Left colon (tissue), 2 donors: ENCODE results near the gene FTL. TPM values are rescaled to one million over a fixed set of nuclear protein-coding genes. Genes with fewer than 3 reads are reported as not detected.

Experiments used
- ATAC-seq: fragments of 200-7000 bp; cut with Tn5 transposase; one replicate; pipeline ENCODE4 v1.9.1; 2020; ENCODE audit warnings: mild to moderate bottlenecking, moderate library complexity
- DNase-seq, 2 donors: peaks; one replicate each; pipeline ENCODE4 v3.0.0-alpha.2; 2020
- intact Hi-C, 2 donors: fragments of 100-400 bp; cut with DNase I in 1 of 2; cut with micrococcal nuclease in 1 of 2; formaldehyde crosslinking; loops; one replicate each; pipeline versions ENCODE4 v1.11.2 to v1.14.0; 2022; cut with DNase I, micrococcal nuclease
- microRNA-seq, 2 donors: library from miRNA; unstranded; fragments of <30 nt; microRNA quantifications; one replicate each; pipeline versions ENCODE4 v1.1.0 to v1.2.0, GENCODE V29; 2020
- total RNA-seq, 2 donors: library from RNA; stranded (reverse); fragmentation: NEBNext Ultra II Directional; extraction: Animal tissue kit (Norgen Biotek cat#: 25700); gene quantifications; one replicate each; pipeline ENCODE4 v1.2.1, GENCODE V29; 2021
- donor health status: DM: no; HTN: no; CAD: no.
- donor health status: DM: yes; HTN: yes; CAD: no.

The FTL gene
- total RNA-seq, 2 donors from 2014 or later, result 931 to 1,901 TPM

DNA sequence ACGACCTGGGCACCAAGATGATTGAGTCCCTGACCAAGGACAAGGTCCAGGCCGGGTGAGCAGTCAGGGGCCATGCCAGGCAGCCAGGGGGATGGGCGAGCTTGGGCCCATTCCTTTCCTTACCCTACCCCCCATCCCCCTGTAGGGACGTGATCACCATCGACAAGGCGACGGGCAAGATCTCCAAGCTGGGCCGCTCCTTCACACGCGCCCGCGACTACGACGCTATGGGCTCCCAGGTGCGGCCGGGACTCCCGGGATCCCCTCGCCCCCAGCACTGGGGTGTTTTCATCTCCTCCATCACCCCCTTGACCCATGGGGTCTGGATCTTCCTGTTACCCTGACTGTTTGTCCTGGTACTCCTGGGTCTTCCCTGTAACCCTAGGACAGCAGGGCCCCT is 44.7 kb downstream of the FTL start:
- intact Hi-C loops, result no loop called here

DNA sequence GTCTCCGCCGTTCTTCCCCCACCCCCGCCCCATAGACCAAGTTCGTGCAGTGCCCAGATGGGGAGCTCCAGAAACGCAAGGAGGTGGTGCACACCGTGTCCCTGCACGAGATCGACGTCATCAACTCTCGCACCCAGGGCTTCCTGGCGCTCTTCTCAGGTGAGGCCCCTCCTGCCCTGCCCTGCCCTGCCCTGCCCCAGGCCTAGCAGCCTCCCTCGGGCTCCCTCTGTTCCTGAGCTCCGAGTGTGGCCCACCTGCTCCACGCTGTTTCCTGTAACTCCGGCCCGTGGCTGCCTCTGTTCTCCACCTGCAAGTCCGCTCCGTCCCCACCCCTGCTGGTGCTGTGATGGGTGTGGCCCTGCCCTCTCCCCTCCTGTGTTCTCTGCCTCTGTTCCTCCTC is 45.3 kb downstream of the FTL start:
- DNase-seq (no peak), ATAC-seq (no peak)
- intact Hi-C loops, result no loop called here

More for the DNA sequence above, 44.7 kb downstream of the FTL start:
- no peak for ATAC-seq
- DNase-seq, result no peak

DNA sequence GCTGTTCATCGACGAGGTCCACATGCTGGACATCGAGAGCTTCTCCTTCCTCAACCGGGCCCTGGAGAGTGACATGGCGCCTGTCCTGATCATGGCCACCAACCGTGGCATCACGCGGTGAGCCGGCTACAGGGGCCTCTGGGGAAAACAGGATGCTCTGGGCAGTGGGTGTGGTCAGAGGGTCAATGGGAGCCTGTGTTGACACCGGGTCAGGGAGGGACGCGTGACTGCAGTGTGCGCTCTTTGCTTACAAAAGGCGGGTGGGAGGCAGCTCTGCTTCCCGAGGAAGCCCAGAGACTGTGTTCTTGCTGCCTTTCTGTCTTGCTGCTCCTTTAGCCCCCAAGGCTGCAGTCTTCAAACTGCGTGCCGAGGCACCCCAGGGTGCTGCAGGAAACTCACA is 46.1 kb downstream of the FTL start:
- intact Hi-C loops, result no loop called here
- ATAC-seq (no peak), DNase-seq (no peak)

- intact Hi-C loops, result no loop called here
- ATAC-seq (no peak), DNase-seq (no peak)
These were observed 49.2 kb downstream of the FTL start for GRCh38 chr19:49014123-49014869.

- DNase-seq, result no peak
- intact Hi-C loops, result no loop called here
These were observed 49.8 kb downstream of the FTL start for GRCh38 chr19:49014870-49015255.

DNA sequence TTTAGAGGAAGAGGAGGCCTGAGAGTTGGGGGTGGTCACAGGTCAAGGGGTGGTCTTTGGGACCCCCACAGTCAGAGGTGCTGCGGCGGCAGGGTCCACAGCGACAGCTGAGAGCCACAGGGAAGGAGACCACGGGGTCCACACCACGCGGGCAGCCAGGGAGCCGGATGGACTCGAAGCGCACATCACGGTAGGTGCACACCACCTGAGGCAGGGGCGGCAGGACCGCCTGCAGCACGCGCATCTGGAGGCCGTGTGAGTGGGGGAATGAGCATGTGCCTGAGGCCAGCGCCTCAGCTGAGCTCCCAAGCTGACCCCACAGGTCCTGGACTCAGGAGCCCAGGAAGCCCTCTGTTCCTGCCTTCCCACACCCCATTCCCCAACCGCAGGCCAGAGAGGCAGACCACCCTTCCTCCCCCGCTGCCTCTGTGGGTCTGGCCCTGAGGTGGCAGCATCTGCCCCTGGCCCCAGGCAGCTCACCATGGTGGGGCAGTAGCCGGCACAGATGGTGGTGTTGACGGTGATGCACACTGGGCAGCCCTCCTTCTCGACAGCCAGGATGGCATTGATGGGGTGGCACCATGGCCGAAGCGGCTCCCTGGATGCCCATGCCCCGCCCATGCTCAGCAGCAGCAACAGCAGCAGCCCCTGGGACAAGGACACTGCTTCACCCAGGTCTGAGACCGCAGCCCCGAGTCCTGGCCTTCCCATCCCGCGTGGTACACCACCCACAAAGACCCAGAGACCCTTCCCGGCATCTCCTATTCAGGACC is 51.1 kb downstream of the FTL start:
- intact Hi-C loops, result no loop called here

More at GRCh38 chr19:49014870-49015255, 49.8 kb downstream of the FTL start:
- no peak for ATAC-seq

More for the DNA sequence above, 51.1 kb downstream of the FTL start:
- DNase-seq (no peak), ATAC-seq (no peak)

Small RNA genes within 50 kb of the gene (microRNA-seq; reads per million reads assigned to microRNA genes)
- gene MIR6798, result 0 reads per million in 2 donors

Other genes with a start within 250 kb of the FTL start
- gene MAMSTR, start 245.6 kb upstream of the FTL start, total RNA-seq, result under 1 TPM; 0.64 to 0.67 TPM
- gene RASIP1, start 224.7 kb upstream of the FTL start, total RNA-seq, result 1 to 10 TPM; 2.7 to 2.8 TPM
- gene IZUMO1, start 218.4 kb upstream of the FTL start, total RNA-seq, result not detected
- under 1 TPM; 0.37 to 0.56 TPM for gene FUT1, start 212.7 kb upstream of the FTL start, total RNA-seq
- gene FGF21, start 209.8 kb upstream of the FTL start, total RNA-seq, result not detected
- 10 to 100 TPM; 57.5 to 78.0 TPM for gene BCAT2, start 154.3 kb upstream of the FTL start, total RNA-seq
- 1 to 10 TPM; 3.3 to 4.6 TPM for gene HSD17B14, start 128.8 kb upstream of the FTL start, total RNA-seq
- 1 to 10 TPM; 4.3 to 8.6 TPM for gene PLEKHA4, start 96.7 kb upstream of the FTL start, total RNA-seq
- 10 to 100 TPM; 39.4 to 40.4 TPM for gene PPP1R15A, start 92.9 kb upstream of the FTL start, total RNA-seq
- not detected for gene TULP2, start 66.6 kb upstream of the FTL start, total RNA-seq
- gene NUCB1, start 65.0 kb upstream of the FTL start, total RNA-seq, result 100 to 1,000 TPM; 207 to 210 TPM
- under 1 TPM in 1 of 2 donors, not detected in 1; 0.56 TPM for gene DHDH, start 31.6 kb upstream of the FTL start, total RNA-seq
- gene BAX, start 10.4 kb upstream of the FTL start, total RNA-seq, result 100 to 1,000 TPM; 128 to 174 TPM
- gene GYS1, start 28.0 kb downstream of the FTL start, total RNA-seq, result 10 to 100 TPM; 41.4 to 48.6 TPM
- gene RUVBL2, start 28.6 kb downstream of the FTL start, total RNA-seq, result 10 to 100 TPM; 47.9 to 56.7 TPM
- gene LHB, start 51.8 kb downstream of the FTL start, total RNA-seq, result not detected
- gene CGB3, start 59.0 kb downstream of the FTL start, total RNA-seq, result not detected
- gene CGB2, start 66.6 kb downstream of the FTL start, total RNA-seq, result not detected
- gene CGB1, start 71.6 kb downstream of the FTL start, total RNA-seq, result not detected
- not detected for gene CGB5, start 78.5 kb downstream of the FTL start, total RNA-seq
- not detected for gene CGB8, start 83.8 kb downstream of the FTL start, total RNA-seq
- not detected for gene CGB7, start 92.4 kb downstream of the FTL start, total RNA-seq
- gene NTF4, start 99.5 kb downstream of the FTL start, total RNA-seq, result not detected
- gene KCNA7, start 107.4 kb downstream of the FTL start, total RNA-seq, result not detected
- 100 to 1,000 TPM; 138 to 143 TPM for gene SNRNP70, start 120.1 kb downstream of the FTL start, total RNA-seq
- gene LIN7B, start 149.1 kb downstream of the FTL start, total RNA-seq, result 10 to 100 TPM in 1 of 2 donors, 1 to 10 TPM in 1; 8.8 to 11.4 TPM
- 1 to 10 TPM; 1.8 to 2.0 TPM for gene C19orf73, start 153.8 kb downstream of the FTL start, total RNA-seq
- 10 to 100 TPM; 21.8 to 24.2 TPM for gene PPFIA3, start 154.2 kb downstream of the FTL start, total RNA-seq
- gene HRC, start 190.1 kb downstream of the FTL start, total RNA-seq, result 1 to 10 TPM; 1.2 to 1.3 TPM
- 100 to 1,000 TPM; 244 to 291 TPM for gene TRPM4, start 192.5 kb downstream of the FTL start, total RNA-seq